GM18868 (cell line): Measurements from ENCODE around the gene COL4A6.
"Not testable (repeated sequence)": the region's sequence is repeated elsewhere in the genome, so short reads cannot be mapped to it uniquely, and the experiment has no call there.

Source experiments
- ATAC-seq: cut with Tn5 transposase; IDR thresholded peaks from one replicate; pipeline ENCODE4 v1.9.1; 2021; ENCODE audit warnings: mild to moderate bottlenecking, moderate library complexity; ENCODE audit not compliant: unreplicated experiment

COL4A6 gene

DNA sequence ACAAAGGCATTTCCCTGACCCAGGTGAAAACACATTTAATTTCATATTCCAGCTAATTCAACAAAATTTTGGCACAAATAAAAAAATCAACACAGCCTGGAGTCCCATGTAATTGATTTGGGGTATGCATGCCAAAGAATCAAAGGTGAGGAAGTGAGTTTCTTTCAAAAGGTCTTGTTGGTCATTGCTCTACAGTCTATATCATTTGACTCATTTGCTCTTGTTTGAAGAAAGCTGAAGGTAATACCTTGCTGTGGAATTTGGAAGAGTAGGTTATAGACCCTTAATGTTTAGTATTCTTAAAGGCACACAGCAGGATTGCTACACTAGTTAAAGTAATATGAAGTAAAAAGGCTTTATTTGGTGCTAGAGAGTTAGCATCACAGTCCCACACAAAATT is 25.4 kb downstream of the COL4A6 start:
- no peak for ATAC-seq

DNA sequence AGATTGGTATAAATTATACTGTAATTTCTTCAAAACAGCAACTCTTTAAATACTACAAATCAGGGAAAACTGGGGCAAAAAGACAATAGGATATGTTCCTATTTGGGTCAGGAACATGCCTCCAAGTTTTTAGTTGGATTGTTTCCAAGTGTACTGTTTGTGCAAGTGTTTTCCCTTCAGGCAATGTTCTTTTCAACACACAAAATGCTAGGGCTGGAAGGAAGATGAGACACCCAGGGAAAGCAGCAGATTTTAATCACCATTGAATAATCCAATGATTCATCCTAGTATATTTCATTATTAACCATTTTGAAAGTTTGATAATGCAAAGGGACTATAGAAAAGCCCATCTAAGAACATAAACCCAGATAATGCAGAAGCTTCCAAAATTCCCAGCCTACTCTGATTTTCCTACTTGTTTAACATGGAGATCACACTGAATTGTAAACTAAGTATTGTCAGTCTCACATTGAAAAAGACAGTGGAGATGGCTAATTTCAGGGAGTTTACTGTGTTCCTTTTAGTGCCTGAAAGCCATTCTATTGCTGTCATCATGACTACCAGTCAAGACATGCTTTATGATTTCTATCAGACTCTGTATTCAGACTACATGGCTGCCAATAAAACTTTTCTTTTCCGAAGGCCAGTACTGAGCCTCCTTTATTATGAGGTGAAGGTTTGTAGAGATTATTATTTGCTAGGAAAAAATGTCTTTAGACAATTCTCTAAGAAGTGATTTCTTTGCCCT is 38.6 kb downstream of the COL4A6 start:
- no peak for ATAC-seq

DNA sequence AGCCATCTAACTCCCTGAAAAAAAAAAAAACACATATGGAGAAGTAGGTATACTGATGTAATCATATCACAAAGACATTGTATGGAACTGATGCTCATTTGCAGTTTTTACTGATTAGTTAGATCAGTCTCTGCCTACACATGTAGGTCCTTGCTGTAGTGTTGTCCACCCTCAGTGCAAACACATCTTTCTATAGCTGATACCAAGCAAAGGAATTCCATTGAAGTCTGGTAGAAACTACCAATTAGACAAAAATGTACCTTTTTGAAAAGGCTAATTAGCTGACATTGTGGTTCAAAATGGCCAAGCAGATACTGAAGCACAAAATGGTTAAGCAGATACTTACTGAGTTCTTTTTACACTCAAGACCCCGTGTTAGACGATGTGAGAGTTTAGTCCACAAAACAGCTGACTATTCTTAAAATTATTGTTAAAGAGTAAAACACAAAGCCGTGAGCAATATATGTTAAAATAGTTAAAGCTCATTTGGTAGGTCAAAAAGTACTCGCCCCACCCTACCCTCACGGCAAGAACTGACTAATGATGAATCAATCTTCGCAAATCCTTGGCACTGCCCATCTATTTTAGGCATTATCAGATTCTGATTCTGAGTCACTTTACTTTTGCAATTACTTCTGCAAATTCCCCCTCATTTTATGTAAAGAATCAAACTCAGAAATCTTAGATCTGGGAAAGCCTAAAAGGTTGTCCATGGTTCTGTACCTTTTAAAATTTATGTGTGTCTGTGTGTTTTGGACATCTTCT is 40.4 kb downstream of the COL4A6 start:
- ATAC-seq = peak; percentile 68

DNA sequence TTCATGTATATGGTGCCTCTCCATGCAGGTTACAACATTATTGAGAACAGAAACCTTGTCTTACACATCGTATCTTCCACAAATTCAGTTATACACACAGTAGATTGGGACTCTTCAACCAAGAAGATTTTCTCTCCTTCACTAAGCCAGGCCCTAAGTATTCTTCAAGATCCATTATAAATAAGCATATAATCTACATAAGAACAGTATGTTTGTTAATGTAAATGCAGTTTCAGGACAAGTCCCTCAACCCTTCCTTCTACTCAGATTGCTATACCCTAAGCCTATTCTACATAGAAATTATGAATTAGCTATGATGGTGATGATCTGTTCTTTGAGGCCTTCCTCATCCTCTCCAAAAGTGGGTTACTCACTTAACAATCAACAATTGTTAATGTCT is 41.2 kb downstream of the COL4A6 start:
- ATAC-seq = no peak

DNA sequence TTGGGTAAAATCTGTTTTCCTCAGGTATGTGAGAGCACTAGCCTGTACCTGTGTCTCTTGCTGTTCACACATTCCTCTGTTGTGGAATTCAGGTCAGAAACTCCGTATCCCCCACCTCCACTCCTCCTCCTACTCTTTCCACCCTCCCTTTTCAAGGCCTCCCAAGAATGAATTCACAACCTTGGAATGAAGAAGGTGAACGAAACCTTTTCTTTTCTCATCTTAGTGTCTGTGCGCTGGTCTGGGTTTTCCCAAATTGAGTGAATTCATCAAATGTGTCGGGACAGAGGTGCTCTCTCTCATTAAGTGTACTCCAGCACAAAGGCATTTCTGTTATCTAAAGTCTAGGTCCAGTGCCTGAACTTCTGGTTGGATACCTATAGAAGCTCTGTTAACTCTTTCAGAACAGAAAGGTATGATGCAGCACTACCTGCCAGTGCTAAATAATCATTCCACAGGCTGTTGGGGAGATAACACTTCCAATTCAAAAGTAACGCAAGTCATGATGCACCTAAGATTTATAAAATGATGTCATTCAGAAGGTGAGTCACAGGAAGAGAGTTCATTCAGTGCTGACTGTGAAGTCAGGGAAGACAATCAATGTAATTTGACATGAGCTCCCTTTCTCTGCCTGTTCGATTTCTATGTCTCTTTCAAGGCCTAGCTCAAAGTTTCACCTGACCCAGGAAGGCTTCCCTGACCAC is 41.9 kb downstream of the COL4A6 start:
- ATAC-seq = no peak

DNA sequence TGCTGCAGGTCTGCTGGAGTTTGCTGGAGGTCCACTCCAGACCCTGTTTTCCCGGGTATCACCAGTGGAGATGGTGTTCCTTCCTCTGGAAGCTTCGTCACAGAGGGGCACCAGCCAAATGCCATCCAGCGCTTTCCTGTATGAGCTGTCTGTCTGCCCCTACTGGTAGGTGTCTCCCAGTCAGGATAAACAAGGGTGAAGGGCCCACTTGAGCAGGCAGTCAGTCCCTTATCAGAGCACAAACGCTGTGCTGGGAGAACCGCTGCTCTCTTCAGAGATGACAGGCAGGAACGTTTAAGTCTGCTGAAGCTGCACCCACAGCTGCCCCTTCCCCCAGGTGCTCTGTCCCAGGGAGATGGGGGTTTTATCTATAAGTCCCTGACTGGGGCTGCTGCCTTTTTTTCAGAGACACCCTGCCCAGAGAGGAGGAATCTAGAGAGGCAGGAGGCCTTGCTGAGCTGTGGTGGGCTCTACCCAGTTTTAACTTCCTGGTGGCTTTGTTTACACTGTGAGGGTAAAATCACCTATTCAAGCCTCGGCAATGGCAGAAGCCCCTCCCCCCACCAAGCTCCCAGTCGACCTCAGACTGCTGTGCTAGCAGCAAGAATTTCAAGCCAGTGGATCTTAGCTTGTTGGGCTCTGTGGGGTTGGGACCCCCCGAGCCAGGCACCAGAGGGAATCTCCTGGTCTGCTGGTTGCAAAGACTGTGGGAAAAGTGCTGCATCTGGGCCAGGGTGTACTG is 47.1 kb downstream of the COL4A6 start:
- ATAC-seq = not testable (repeated sequence)

DNA sequence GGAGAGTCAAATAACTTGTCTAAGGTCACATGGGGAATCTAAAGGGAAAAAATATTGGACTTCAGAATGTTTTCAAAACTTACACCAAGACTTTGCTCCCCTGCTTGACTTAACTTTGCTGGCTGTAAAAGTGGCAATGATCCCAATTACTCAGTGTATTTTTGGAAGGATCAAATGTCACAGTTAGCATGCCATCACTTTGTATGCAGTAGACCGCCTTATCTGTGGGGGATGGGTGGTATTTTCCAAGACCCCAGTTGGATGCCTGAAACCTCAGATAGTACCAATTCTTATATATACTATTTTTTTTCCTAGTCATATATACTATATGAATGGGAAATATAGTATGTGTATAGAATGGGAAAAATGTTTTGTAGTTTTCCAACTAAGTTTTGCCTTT is 53.4 kb downstream of the COL4A6 start:
- no peak for ATAC-seq

DNA sequence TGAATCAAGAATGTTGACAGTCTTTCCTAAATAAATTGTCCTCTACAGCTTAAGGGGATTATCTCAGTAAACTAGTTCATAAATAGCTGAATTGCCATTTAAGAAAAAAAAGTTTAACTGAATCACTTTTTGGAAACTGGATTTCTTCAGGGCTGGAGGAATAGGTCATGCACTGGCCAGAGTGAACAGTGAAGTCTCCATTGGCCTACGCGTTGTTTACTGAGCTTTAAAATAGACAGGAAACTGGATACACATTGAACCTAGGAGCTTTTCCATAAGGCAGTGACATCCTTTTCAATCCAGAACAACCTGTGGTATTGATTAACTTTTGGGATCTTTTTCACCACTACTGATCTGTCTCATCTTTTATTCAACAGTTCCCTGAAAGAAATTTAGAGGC is 58.0 kb downstream of the COL4A6 start:
- ATAC-seq = no peak

DNA sequence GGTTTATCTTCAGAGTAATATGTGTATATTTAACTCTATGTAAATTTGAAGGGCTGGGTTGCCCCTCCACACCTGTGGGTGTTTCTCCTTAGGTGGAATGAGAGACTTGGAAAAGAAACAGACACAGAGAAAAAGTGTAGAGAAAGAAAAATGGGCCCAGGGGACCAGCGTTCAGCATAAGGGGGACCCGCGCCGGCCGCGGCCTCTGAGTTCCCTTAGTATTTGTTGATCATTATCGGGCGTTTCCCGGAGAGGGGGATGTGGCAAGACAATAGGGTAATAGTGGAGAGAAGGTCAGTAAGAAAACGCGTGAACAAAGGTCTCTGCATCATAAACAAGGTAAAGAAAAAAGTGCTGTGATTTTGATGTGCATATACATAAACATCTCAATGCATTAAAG is 61.4 kb downstream of the COL4A6 start:
- not testable (repeated sequence) for ATAC-seq

DNA sequence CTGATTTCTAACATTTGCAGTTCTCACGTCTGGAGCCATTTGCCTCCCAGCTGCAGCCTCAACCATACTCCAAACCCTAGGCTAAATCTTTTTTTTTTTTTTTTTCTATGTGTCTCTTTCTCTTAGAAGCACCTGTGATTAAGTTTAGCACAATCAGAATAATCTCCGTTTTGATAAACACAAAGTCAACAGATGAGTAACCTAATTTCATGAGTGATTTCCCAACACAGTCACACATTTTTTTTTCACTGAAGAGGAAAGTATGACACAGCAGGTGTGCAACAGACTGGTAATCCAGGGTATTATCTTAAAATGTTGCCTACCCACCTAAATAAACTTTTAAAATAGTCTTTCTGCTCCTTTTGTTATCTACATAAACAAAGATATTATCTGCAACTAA is 62.6 kb downstream of the COL4A6 start:
- not testable (repeated sequence) for ATAC-seq

DNA sequence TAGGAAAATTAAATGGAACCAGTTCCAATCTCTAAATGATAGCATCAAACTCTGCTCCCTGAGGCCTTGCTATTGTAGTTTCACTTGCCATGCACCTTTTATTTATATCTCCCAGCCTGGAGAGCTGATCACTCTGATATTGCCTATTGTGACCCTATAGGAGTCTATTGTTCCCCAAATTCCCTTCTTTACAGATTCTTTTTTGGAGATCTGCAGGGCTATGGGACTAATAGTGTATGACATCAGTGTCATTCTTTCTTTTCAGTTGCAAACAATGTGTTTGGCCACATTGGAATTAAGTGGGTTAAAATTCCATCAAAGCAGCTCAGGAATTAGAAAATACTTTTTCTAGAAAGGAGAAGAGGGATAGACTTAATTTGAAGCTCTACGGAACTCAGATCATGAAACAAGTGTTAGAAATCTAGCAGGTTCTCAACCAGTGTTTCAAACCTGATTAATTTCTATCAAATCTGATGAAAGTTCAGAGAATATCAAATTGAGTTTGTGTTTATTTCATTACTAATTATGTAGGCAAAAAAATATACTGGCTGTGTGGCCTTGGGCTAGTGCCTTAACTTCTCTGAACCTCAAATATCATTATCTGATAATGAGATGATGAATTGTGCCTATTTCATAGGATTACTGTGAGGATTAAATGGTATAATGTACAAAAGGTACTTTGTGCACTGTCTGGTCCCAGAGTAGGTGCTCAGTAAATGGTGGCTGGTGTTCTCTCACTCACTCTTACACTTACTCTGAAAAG is 71.4 kb downstream of the COL4A6 start:
- ATAC-seq = no peak

DNA sequence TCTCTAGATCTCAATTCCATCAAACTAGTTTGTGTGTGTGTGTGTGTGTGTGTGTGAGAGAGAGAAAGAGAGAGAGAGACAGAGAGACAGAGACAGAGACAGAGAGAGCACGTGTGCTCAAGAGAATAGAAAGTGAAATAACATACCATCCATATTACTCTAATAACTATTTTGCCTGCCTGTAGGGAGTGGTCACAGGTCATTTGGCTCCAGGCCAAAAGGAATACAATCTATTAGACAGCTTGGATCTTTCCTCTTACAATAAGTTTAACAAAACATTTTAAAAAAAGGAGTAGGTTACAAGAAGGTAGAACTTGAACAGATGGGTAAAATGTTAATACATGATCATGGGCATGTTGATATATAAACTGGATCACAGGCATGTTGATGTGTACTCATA is 76.2 kb downstream of the COL4A6 start:
- ATAC-seq = no peak

DNA sequence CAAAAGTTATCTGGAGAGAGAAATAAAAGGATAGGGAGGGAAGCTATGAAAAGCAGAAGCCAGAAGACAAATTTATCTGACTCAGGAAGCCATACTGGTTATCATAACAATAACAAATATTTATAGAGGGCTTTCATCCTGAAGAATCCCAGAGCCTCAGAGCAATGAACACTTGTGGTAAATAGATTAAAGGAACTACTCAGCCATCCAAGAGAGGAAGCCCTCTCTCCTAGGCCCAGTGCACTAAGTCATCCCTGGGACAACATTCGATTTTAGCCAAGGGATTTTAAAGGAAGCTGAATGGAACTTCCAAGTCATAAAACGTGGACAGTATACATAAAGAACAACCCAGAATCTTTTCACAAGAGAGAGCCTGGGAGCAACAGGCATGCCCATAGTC is 76.9 kb downstream of the COL4A6 start:
- no peak for ATAC-seq

DNA sequence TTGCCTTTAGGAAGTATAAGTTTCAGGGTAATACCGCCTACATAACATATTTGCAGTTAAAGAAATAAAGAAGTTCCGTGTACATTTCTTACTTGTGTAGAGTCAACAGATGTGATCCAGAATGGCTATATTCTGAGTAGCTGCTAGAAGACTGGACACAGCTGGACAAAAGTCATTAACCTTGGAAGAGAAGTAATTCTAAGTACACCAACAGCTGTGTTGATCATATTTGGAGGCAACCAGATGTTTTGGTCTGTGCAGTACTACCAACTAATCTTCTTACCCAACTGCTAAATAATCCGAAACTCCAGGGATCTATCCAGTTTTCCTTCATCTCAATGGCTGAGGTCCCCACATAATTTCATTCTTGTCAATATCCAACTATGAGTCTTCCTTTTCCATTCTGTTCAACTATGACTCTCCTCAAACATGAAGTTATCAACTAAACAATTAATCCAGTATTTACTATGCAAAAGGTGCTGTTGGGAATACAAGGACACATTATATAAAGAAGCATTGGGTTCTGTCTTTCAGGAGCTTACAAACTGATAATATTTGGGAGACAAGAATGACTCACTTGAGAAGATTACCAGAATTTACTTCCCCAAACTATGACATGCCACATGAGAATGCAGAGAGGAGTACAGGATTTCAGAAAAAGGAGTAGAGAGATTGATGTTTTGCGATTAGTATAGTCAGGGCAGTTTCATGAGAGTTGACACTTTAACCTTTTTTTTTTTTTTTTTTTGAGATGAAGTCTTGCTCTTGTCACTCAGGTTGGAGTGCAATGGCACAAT is 78.2 kb downstream of the COL4A6 start:
- no peak for ATAC-seq

DNA sequence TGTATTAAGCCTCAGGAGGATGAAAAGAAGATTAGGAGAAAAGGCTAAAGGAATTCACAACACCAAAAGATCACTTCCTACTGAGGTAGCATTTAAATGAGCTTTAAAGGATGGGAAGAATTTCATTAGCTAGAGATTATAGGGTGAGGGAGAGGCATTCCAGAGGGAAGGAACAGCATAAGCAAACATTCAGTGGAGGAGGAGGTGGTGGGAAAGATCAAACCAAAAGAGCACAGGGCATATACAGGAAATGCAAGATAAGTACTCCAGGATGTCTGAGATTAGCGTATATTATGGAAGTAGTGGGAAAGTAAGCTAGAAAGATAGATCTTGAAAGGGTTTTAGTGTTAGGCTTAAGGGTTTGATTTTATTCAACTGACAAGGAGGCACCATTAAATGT is 84.8 kb downstream of the COL4A6 start:
- no peak for ATAC-seq

DNA sequence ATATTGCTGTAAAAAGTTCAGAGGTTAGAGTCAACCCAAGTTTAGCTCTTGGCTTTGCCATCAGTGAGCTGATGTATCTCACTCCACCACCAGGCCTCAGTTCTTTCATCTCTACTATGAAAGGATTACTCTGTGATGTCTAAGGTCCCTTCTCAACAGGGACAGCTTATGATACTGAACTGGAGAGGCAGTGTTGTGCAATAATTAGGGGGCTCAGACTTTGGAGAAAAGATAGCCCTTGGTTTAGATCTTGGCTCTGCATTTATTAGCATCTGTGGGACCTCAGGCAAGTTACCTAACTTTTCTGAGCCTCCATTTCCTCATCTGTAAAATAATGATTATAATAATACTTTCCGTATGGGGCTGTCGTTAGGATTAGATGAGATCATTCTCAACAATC is 89.0 kb downstream of the COL4A6 start:
- ATAC-seq = no peak

DNA sequence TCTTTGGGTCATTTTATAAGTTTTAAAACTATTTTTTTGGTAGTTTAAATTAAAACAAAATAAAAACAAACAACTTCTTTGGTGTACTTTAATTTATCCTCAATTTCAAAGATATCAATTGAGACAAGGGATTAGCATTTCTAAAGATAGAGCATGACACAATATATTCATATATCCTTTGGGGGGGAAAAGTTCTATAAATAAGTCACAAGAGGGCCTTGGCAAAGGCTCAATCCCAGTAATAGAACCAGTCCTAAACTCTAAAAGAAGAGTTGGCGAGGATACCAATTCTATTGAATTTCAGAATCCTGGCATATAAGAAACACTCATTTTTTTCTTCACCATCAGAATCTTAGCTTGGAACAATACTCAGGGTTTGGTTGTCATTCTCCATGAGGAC is 89.7 kb downstream of the COL4A6 start:
- no peak for ATAC-seq

DNA sequence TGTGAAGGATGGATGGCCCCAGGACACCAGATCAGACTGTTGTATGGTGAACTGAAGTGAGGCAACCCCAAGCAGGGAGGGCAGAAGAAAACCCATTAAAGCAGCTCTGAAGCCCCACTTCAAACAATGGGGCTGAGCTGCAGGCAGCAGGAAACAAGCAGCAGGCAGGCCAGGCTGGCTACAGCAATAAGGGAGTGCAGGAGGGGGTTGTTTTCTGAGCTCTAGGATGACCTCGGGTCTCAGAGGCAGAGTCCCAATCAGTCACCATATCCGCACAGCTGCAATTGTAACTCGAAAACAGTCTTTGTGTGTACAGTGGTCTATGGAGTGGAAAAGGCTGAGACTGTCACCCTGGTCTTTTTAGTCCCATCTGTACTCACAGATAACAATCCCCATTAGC is 90.4 kb downstream of the COL4A6 start:
- ATAC-seq = no peak

DNA sequence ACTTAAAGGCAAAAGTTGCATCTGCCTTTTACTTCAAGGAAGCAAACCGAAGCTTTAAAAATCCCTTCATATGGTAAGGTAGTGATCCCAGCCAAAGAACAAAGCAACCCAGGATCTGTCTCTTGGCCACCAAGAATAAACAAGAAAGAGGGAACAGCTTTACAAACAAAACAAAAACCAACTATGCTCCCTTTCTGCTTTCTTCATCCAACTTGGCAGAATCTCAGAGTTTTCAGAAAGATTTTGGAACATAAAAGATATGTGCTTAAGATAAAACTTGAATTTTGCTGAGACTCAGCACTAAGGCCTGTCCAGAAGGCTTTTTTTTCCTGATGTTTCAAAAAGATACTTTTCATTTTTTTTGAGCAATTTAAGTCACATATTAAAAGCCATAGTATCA is 94.0 kb downstream of the COL4A6 start:
- no peak for ATAC-seq

DNA sequence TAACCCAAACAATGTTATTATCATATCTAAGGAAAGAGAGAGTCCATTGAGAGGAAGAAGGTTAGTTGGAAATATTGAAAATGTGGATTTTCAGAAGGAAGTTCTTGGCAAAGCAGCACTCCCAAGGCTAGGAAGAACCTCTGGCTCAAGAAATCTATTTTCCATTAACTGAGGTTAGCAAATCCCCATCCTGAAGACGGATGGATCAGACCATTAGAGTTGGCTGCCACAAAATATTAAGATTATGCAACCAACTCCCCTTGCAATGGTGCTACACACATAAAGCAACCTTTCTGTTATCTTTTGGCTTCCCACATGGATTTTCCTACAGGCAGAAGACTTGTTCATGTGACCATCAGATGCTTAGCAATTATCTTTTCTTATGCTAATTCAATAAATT is 96.3 kb downstream of the COL4A6 start:
- ATAC-seq = no peak
